ENCODE results near the gene RPS25. TPM values are rescaled to one million over a fixed set of nuclear protein-coding genes. Genes with fewer than 3 reads are reported as not detected.
"Not testable (repeated sequence)": the region's sequence is repeated elsewhere in the genome, so short reads cannot be mapped to it uniquely, and the experiment has no call there.

RPS25 gene
- total RNA-seq, 4 donors from 2014 or later, result 220 to 1,105 (median 540) TPM

DNA sequence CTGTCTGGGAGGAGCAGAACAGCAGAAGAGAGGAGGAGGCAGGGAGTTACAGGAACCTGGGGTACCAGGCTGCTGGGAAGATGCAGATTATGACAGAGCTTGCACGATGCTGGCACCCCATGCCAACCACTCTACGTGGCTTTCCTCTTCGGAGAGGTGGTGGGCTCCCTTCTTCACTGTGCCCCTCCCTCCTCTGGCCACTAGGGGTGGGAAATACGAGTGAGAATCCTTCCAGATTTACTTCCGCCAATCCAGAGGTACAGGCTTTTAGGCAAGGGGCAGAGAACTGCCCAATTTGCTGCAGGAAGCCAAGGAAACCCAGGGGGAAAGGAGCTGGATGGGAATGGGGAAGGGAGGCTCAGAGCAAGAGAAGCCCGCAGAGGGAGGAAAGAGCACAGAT is 26.6 kb upstream of the RPS25 start:
- TF ChIP-seq, protein P1, sequence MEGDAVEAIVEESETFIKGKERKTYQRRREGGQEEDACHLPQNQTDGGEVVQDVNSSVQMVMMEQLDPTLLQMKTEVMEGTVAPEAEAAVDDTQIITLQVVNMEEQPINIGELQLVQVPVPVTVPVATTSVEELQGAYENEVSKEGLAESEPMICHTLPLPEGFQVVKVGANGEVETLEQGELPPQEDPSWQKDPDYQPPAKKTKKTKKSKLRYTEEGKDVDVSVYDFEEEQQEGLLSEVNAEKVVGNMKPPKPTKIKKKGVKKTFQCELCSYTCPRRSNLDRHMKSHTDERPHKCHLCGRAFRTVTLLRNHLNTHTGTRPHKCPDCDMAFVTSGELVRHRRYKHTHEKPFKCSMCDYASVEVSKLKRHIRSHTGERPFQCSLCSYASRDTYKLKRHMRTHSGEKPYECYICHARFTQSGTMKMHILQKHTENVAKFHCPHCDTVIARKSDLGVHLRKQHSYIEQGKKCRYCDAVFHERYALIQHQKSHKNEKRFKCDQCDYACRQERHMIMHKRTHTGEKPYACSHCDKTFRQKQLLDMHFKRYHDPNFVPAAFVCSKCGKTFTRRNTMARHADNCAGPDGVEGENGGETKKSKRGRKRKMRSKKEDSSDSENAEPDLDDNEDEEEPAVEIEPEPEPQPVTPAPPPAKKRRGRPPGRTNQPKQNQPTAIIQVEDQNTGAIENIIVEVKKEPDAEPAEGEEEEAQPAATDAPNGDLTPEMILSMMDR (IDR thresholded peaks at IDR 0.05), result no peak
- no peak for TF ChIP-seq POLR2AphosphoS5 (IDR thresholded peaks at IDR 0.05)
- TF ChIP-seq EP300 (IDR thresholded peaks at IDR 0.05; ENCODE audit: low read depth), result no peak
- no peak for TF ChIP-seq POLR2A (IDR thresholded peaks at IDR 0.05)
- in situ Hi-C loops (cut with MboI; ENCODE audit: low pct_ligation_motif_present in 1 of 4, low pct_unique_long_range_greater_than_20kb in 1 of 4, low sequenced_read_pairs in 3 of 4), result no loop called here
- no peak overlapping the region for H3K27ac ChIP-seq
- H3K4me1 ChIP-seq, result no peaks in the 10 kb centered on the region
- H3K27me3 ChIP-seq, result no peaks in the 10 kb centered on the region
- H3K36me3 ChIP-seq, result peaks cover 0 to 41% (median 15%) of the 10 kb centered on the region in 4 donors
- no peak overlapping the region for H3K4me3 ChIP-seq
- WGBS, 2 donors (ENCODE audit: low coverage in 1 of 2), result 68 to 78% methylated on average over 4 to 6 of the region's 6 CpGs
- intact Hi-C loops (cut with DNase I; ENCODE audit: low total_unique reads), result no loop called here
- no peaks in the 10 kb centered on the region for H3K9me3 ChIP-seq
- no peak for DNase-seq

DNA sequence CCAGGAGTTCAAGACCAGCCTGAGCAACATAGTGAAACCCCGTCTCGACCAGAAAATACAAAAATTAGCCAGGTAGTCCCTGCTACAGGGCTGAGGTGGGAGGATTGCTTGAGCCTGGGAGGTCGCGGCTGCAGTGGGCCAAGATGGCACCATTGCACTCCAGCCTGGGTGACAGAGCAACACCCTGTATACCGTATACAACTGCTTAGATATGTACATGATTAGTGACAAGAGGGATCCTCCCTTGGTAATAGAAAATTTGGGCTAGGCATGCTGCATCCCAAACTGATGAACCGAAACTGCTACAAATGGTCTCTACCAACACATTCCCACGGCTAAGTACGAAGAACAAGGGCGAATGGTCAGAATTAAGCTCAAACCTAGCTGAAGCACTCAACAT is 24.8 kb upstream of the RPS25 start:
- WGBS, 2 donors (ENCODE audit: low coverage in 1 of 2), result 94% methylated on average over 9 of the region's 9 CpGs; no CpG with 5 or more reads in 1 of the 2 donors
- no peak for DNase-seq
- TF ChIP-seq EP300 (IDR thresholded peaks at IDR 0.05; ENCODE audit: low read depth) (no peak), POLR2AphosphoS5 (IDR thresholded peaks at IDR 0.05) (no peak)
- TF ChIP-seq, protein P1 (IDR thresholded peaks at IDR 0.05), result no peak
- H3K36me3 ChIP-seq, result peaks cover 0 to 23% (median 9%) of the 10 kb centered on the region in 4 donors
- H3K4me1 ChIP-seq, result no peaks in the 10 kb centered on the region
- no peak overlapping the region for H3K4me3 ChIP-seq
- H3K27ac ChIP-seq, result no peak overlapping the region
- H3K9me3 ChIP-seq, result no peaks in the 10 kb centered on the region
- no peaks in the 10 kb centered on the region for H3K27me3 ChIP-seq
- intact Hi-C loops (cut with DNase I; ENCODE audit: low total_unique reads) (no loop called here), in situ Hi-C loops (cut with MboI; ENCODE audit: low pct_ligation_motif_present in 1 of 4, low pct_unique_long_range_greater_than_20kb in 1 of 4, low sequenced_read_pairs in 3 of 4) (no loop called here)

DNA sequence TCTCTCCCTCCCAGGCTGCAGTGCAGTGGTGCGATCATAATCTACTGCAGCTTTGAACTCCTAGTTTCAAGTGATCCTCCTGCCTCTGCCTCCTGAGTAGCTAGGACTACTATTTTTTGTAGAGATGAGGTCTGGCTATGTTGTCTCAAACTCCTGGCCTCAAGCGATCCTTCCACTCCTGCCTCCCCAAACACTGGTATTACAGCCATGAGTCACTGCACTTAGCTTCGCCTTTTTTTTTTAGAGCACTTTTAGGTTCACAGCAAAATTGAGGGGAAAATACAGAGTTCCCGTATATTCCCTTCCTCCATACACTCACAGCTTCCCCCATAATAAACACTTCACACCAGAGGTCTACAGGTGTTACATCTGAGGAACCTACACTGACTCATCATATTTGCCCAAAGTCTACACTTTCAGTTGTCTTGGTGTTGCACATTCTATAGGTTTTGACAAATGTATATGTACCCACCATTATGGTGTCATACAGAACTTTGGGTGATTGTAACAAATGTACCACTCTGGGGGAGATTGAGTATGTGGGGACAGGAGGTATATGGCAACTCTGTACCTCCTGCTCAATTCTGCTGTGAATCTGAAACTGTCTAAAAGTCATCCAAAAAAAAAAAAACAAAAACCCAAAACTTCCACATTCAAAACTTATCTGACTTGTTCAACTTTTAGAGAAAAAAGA is 23.8 kb upstream of the RPS25 start:
- in situ Hi-C loops (cut with MboI; ENCODE audit: low pct_ligation_motif_present in 1 of 4, low pct_unique_long_range_greater_than_20kb in 1 of 4, low sequenced_read_pairs in 3 of 4) (no loop called here), intact Hi-C loops (cut with DNase I; ENCODE audit: low total_unique reads) (no loop called here)
- TF ChIP-seq, protein P1 (IDR thresholded peaks at IDR 0.05), result no peak
- no peak for TF ChIP-seq POLR2A (IDR thresholded peaks at IDR 0.05)
- no peak for TF ChIP-seq EP300 (IDR thresholded peaks at IDR 0.05; ENCODE audit: low read depth)
- no peaks in the 10 kb centered on the region for H3K27me3 ChIP-seq
- DNase-seq, result no peak
- H3K9me3 ChIP-seq, result no peaks in the 10 kb centered on the region
- no peak overlapping the region for H3K4me3 ChIP-seq
- H3K36me3 ChIP-seq, result peaks cover 0 to 13% (median 4%) of the 10 kb centered on the region in 4 donors
- 75 to 81% methylated on average over 1 to 4 of the region's 4 CpGs for WGBS, 2 donors (ENCODE audit: low coverage in 1 of 2)
- H3K4me1 ChIP-seq, result no peaks in the 10 kb centered on the region
- no peak overlapping the region for H3K27ac ChIP-seq

DNA sequence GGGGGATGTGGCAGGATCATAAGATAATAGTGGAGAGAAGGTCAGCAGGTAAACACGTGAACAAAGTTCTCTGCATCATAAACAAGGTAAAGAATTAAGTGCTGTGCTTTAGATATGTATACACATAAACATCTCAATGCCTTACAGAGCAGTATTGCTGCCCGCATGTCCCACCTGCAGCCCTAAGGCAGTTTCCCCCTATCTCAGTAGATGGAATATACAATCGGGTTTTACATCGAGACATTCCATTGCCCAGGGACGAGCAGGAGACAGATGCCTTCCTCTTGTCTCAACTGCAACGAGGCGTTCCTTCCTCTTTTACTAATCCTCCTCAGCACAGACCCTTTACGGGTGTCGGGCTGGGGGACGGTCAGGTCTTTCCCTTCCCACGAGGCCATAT is 21.3 kb upstream of the RPS25 start:
- H3K4me3 ChIP-seq; in situ Hi-C loops (cut with MboI; ENCODE audit: low pct_ligation_motif_present in 1 of 4, low pct_unique_long_range_greater_than_20kb in 1 of 4, low sequenced_read_pairs in 3 of 4); DNase-seq; H3K36me3 ChIP-seq; intact Hi-C loops (cut with DNase I; ENCODE audit: low total_unique reads); H3K27ac ChIP-seq; H3K27me3 ChIP-seq; H3K4me1 ChIP-seq; H3K9me3 ChIP-seq: not testable (repeated sequence)
- WGBS, 2 donors (ENCODE audit: low coverage in 1 of 2), result 42% methylated on average over 11 of the region's 11 CpGs; no CpG with 5 or more reads in 1 of the 2 donors

DNA sequence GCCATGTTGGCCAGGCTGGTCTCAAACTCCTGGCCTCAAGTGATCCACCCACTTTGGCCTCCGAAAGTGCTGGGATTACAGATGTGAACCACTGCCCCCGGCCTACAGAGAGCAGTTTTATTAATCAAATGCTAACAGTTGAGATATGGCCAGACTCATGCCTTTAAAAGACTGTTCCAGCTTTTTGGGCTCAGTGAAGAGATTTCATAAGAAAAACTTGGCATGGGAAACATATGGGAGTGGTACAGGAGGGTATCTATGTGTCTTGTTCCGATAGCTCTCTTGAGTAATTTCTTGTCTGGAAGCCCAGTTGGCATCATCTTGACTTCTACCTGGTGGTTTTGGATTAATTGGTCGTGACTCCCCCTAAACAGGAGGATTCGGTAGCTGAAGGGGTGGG is 20.7 kb upstream of the RPS25 start:
- no peak overlapping the region for H3K27ac ChIP-seq
- no peaks in the 10 kb centered on the region for H3K4me1 ChIP-seq
- DNase-seq, result no peak
- H3K36me3 ChIP-seq, result no peaks in the 10 kb centered on the region
- intact Hi-C loops (cut with DNase I; ENCODE audit: low total_unique reads), result no loop called here
- in situ Hi-C loops (cut with MboI; ENCODE audit: low pct_ligation_motif_present in 1 of 4, low pct_unique_long_range_greater_than_20kb in 1 of 4, low sequenced_read_pairs in 3 of 4), result no loop called here
- H3K4me3 ChIP-seq, result no peak overlapping the region
- H3K9me3 ChIP-seq, result no peaks in the 10 kb centered on the region
- H3K27me3 ChIP-seq, result no peaks in the 10 kb centered on the region
- 93% methylated on average over 5 of the region's 5 CpGs; no CpG with 5 or more reads in 1 of the 2 donors for WGBS, 2 donors (ENCODE audit: low coverage in 1 of 2)
- TF ChIP-seq POLR2A (IDR thresholded peaks at IDR 0.05), result no peak
- TF ChIP-seq EP300 (IDR thresholded peaks at IDR 0.05; ENCODE audit: low read depth), result no peak
- no peak for TF ChIP-seq POLR2AphosphoS5 (IDR thresholded peaks at IDR 0.05)
- TF ChIP-seq, protein P1 (IDR thresholded peaks at IDR 0.05), result no peak
